WTC11 (cell line): ENCODE results near the gene KLC1. TPM values are rescaled to one million over a fixed set of nuclear protein-coding genes. Genes with fewer than 3 reads are reported as not detected.
A peak's percentile ranks its signal among the peaks of the same experiment; 100 is the strongest.

Experiments used
- ELF4 ChIP-seq: sonication (generic); formaldehyde crosslinking; IDR thresholded peaks from 2 replicates; pipeline ENCODE4 v1.8.1; 2022; ENCODE audit warnings: low read depth, mild to moderate bottlenecking, moderate library complexity, missing genetic modification reagents
- FOXK1 ChIP-seq: sonication (generic); formaldehyde crosslinking; IDR thresholded peaks from 2 replicates; pipeline ENCODE4 v1.8.0; 2022; ENCODE audit warnings: mild to moderate bottlenecking, moderate library complexity, missing genetic modification reagents
- JAZF1 ChIP-seq: fragments of 250-450 bp; sonication (Bioruptor Pico); IDR thresholded peaks from 2 replicates; pipeline ENCODE4 v1.9.0; 2021; ENCODE audit warnings: moderate library complexity, mild to moderate bottlenecking, inconsistent platforms
- MXD4 ChIP-seq: fragments of 250-450 bp; sonication (Bioruptor Pico); IDR thresholded peaks from 2 replicates; pipeline ENCODE4 v1.8.0; 2021; ENCODE audit warnings: mild to moderate bottlenecking, moderate library complexity, borderline replicate concordance
- NR2C2 ChIP-seq: sonication (generic); formaldehyde crosslinking; IDR thresholded peaks from 2 replicates; pipeline ENCODE4 v1.8.0; 2022; ENCODE audit warnings: mild to moderate bottlenecking, missing genetic modification reagents
- SP1 ChIP-seq: sonication (generic); formaldehyde crosslinking; conservative IDR thresholded peaks from 2 replicates; pipeline ENCODE4 v1.8.1; 2022; ENCODE audit warnings: missing genetic modification reagents
- TP53 ChIP-seq: sonication (generic); formaldehyde crosslinking; IDR thresholded peaks from 2 replicates; pipeline ENCODE4 v1.8.1; 2023; ENCODE audit warnings: mild to moderate bottlenecking, missing genetic modification reagents
- ZNF138 ChIP-seq: sonication (generic); formaldehyde crosslinking; conservative IDR thresholded peaks from 2 replicates; pipeline ENCODE4 v1.8.1; 2022; ENCODE audit warnings: mild to moderate bottlenecking, moderate library complexity, missing genetic modification reagents
- ZNF219 ChIP-seq: sonication (generic); formaldehyde crosslinking; IDR thresholded peaks from 2 replicates; pipeline ENCODE4 v1.8.0; 2023; ENCODE audit warnings: missing genetic modification reagents, mild to moderate bottlenecking, borderline replicate concordance
- ZNF317 ChIP-seq: sonication (generic); formaldehyde crosslinking; IDR thresholded peaks from 2 replicates; pipeline ENCODE4 v1.8.1; 2023; ENCODE audit warnings: low read depth, mild to moderate bottlenecking, moderate library complexity, missing genetic modification reagents, borderline replicate concordance
- ZNF423 ChIP-seq: fragments of 250-450 bp; sonication (Bioruptor Pico); IDR thresholded peaks from 2 replicates; pipeline ENCODE4 v2.1.2; 2022; ENCODE audit warnings: mild to moderate bottlenecking, moderate library complexity
- total RNA-seq: library from RNA; stranded (reverse); gene quantifications from 3 replicates; pipeline ENCODE4 v1.2.3, GENCODE V29; 2021
- TF ChIP-seq, protein P1 (sequence below): sonication (generic); formaldehyde crosslinking; IDR thresholded peaks from 2 replicates; pipeline ENCODE4 v1.8.1; 2022; ENCODE audit warnings: low read depth, mild to moderate bottlenecking, moderate library complexity, missing genetic modification reagents, borderline replicate concordance
- TF ChIP-seq, protein P2 (sequence below): sonication (generic); formaldehyde crosslinking; IDR thresholded peaks from 2 replicates; pipeline ENCODE4 v1.8.1; 2023; ENCODE audit warnings: mild to moderate bottlenecking, missing genetic modification reagents, moderate library complexity
- TF ChIP-seq, protein P3 (sequence below): sonication (generic); formaldehyde crosslinking; IDR thresholded peaks from 2 replicates; pipeline ENCODE4 v1.8.1; 2023; ENCODE audit warnings: mild to moderate bottlenecking, moderate library complexity, missing genetic modification reagents
- TF ChIP-seq, protein P4 (sequence below): sonication (generic); formaldehyde crosslinking; IDR thresholded peaks from 2 replicates; pipeline ENCODE4 v1.8.0; 2022; ENCODE audit warnings: missing genetic modification reagents
- TF ChIP-seq, protein P5 (sequence below): fragments of 250-450 bp; sonication (Bioruptor Pico); conservative IDR thresholded peaks from 2 replicates; pipeline ENCODE4 v1.9.0; 2021; ENCODE audit warnings: mild to moderate bottlenecking
- TF ChIP-seq, protein P6 (sequence below): sonication (generic); formaldehyde crosslinking; IDR thresholded peaks from 2 replicates; pipeline ENCODE4 v1.8.0; 2023; ENCODE audit warnings: mild to moderate bottlenecking, missing genetic modification reagents
- TF ChIP-seq, protein P7 (sequence below): sonication (generic); formaldehyde crosslinking; IDR thresholded peaks from 2 replicates; pipeline ENCODE4 v1.8.1; 2023; ENCODE audit warnings: mild to moderate bottlenecking, missing genetic modification reagents
- TF ChIP-seq, protein P8 (sequence below): fragments of 200-600 bp; IDR thresholded peaks from 2 replicates; pipeline ENCODE4 v1.8.0; 2022; ENCODE audit warnings: antibody characterized with exemption
- TF ChIP-seq, protein P9 (sequence below): fragments of 250-450 bp; sonication (Bioruptor Pico); IDR thresholded peaks from 2 replicates; pipeline ENCODE4 v1.9.0; 2021; ENCODE audit warnings: mild to moderate bottlenecking

The KLC1 gene
- total RNA-seq, 1 experiment from 2014 or later: 171 TPM

DNA sequence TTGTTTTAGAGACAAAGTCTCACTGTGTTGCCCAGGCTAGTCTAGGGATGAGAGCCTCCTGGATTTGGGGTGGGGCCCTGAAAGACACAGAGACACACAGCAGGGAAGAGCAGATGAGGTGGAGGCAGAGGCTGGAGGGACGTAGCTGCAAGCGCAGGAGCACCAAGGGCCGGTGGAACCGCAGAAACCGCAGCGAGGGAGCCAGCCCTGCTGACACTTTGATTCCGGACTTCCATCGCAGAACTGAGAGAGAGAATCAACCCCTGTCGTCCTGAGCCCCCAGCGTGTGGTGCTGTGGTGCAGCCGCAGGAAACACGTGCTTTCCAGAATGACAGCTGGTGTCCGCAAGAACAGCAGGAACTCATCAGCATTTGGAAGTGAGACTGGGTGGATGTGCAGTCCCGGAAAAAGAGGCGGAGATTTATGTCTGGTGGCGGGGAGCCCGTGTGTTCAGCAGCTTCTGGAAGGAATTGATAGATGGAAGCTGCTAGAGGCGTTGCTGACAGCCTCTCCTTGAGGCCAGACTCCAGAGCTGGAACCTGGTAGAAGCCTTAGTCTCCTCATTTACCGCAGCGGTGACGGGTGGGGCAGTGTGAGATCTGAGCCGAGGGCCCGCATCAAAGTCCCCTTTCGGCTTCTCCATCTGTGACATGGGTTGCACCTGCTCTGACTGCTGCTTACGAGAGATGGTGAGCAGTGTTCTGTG is 21.9 kb upstream of the KLC1 start (continued):
- TF ChIP-seq, protein P1, sequence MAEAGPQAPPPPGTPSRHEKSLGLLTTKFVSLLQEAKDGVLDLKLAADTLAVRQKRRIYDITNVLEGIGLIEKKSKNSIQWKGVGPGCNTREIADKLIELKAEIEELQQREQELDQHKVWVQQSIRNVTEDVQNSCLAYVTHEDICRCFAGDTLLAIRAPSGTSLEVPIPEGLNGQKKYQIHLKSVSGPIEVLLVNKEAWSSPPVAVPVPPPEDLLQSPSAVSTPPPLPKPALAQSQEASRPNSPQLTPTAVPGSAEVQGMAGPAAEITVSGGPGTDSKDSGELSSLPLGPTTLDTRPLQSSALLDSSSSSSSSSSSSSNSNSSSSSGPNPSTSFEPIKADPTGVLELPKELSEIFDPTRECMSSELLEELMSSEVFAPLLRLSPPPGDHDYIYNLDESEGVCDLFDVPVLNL (CRISPR knock-in tag): no peak
- TF ChIP-seq JAZF1 (CRISPR knock-in tag) (no peak), ZNF138 (CRISPR knock-in tag) (no peak), MXD4 (no peak), TP53 (CRISPR knock-in tag) (no peak), NR2C2 (CRISPR knock-in tag) (no peak), ZNF423 (CRISPR knock-in tag) (no peak), FOXK1 (CRISPR knock-in tag) (peak; percentile 67; the same call in 1 of the 2 replicates), ZNF317 (0 out of 2 replicates have a peak, but pooled peaks have one; percentile 37), SP1 (CRISPR knock-in tag) (no peak), ZNF219 (CRISPR knock-in tag) (no peak), ELF4 (CRISPR knock-in tag) (no peak)
- TF ChIP-seq, protein P2, sequence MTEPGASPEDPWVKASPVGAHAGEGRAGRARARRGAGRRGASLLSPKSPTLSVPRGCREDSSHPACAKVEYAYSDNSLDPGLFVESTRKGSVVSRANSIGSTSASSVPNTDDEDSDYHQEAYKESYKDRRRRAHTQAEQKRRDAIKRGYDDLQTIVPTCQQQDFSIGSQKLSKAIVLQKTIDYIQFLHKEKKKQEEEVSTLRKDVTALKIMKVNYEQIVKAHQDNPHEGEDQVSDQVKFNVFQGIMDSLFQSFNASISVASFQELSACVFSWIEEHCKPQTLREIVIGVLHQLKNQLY (CRISPR knock-in tag): no peak
- TF ChIP-seq, protein P3, sequence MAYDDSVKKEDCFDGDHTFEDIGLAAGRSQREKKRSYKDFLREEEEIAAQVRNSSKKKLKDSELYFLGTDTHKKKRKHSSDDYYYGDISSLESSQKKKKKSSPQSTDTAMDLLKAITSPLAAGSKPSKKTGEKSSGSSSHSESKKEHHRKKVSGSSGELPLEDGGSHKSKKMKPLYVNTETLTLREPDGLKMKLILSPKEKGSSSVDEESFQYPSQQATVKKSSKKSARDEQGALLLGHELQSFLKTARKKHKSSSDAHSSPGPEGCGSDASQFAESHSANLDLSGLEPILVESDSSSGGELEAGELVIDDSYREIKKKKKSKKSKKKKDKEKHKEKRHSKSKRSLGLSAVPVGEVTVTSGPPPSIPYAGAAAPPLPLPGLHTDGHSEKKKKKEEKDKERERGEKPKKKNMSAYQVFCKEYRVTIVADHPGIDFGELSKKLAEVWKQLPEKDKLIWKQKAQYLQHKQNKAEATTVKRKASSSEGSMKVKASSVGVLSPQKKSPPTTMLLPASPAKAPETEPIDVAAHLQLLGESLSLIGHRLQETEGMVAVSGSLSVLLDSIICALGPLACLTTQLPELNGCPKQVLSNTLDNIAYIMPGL (CRISPR knock-in tag): no peak
- TF ChIP-seq, protein P4, sequence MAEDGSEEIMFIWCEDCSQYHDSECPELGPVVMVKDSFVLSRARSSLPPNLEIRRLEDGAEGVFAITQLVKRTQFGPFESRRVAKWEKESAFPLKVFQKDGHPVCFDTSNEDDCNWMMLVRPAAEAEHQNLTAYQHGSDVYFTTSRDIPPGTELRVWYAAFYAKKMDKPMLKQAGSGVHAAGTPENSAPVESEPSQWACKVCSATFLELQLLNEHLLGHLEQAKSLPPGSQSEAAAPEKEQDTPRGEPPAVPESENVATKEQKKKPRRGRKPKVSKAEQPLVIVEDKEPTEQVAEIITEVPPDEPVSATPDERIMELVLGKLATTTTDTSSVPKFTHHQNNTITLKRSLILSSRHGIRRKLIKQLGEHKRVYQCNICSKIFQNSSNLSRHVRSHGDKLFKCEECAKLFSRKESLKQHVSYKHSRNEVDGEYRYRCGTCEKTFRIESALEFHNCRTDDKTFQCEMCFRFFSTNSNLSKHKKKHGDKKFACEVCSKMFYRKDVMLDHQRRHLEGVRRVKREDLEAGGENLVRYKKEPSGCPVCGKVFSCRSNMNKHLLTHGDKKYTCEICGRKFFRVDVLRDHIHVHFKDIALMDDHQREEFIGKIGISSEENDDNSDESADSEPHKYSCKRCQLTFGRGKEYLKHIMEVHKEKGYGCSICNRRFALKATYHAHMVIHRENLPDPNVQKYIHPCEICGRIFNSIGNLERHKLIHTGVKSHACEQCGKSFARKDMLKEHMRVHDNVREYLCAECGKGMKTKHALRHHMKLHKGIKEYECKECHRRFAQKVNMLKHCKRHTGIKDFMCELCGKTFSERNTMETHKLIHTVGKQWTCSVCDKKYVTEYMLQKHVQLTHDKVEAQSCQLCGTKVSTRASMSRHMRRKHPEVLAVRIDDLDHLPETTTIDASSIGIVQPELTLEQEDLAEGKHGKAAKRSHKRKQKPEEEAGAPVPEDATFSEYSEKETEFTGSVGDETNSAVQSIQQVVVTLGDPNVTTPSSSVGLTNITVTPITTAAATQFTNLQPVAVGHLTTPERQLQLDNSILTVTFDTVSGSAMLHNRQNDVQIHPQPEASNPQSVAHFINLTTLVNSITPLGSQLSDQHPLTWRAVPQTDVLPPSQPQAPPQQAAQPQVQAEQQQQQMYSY (CRISPR knock-in tag): 0 out of 2 replicates have a peak, but pooled peaks have one; percentile 19
- TF ChIP-seq, protein P5, sequence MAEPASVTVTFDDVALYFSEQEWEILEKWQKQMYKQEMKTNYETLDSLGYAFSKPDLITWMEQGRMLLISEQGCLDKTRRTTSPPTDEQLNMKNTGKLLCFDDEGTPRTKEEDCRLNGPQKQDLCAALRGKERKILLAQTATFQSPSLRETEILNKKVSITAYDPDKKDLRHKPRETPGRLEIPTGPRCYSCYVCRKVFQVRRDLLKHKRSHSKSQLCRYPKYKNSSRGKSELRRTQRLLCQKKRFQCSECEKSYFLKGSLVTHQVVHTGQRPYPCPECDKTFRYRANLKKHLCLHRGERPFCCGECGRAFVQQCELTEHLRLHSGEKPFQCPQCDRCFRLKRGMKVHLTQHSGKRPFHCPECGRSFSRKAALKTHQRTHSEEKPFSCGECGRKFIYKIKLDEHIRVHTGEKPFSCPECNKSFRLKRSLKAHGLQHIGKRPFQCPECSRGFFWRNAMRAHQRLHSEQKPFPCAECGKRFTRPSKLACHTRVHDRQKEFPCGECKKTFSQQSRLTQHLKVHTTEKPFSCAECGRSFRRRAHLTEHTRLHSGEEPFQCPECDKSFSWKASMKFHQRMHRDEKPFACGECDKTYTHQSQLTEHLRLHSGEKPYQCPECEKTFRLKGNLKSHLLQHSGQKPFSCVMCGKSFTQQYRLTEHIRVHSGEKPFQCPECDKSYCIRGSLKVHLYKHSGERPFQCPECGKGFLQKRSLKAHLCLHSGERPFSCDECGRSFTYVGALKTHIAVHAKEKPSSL: no peak
- TF ChIP-seq, protein P6, sequence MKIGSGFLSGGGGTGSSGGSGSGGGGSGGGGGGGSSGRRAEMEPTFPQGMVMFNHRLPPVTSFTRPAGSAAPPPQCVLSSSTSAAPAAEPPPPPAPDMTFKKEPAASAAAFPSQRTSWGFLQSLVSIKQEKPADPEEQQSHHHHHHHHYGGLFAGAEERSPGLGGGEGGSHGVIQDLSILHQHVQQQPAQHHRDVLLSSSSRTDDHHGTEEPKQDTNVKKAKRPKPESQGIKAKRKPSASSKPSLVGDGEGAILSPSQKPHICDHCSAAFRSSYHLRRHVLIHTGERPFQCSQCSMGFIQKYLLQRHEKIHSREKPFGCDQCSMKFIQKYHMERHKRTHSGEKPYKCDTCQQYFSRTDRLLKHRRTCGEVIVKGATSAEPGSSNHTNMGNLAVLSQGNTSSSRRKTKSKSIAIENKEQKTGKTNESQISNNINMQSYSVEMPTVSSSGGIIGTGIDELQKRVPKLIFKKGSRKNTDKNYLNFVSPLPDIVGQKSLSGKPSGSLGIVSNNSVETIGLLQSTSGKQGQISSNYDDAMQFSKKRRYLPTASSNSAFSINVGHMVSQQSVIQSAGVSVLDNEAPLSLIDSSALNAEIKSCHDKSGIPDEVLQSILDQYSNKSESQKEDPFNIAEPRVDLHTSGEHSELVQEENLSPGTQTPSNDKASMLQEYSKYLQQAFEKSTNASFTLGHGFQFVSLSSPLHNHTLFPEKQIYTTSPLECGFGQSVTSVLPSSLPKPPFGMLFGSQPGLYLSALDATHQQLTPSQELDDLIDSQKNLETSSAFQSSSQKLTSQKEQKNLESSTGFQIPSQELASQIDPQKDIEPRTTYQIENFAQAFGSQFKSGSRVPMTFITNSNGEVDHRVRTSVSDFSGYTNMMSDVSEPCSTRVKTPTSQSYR: 0 out of 2 replicates have a peak, but pooled peaks have one; percentile 39
- TF ChIP-seq, protein P7, sequence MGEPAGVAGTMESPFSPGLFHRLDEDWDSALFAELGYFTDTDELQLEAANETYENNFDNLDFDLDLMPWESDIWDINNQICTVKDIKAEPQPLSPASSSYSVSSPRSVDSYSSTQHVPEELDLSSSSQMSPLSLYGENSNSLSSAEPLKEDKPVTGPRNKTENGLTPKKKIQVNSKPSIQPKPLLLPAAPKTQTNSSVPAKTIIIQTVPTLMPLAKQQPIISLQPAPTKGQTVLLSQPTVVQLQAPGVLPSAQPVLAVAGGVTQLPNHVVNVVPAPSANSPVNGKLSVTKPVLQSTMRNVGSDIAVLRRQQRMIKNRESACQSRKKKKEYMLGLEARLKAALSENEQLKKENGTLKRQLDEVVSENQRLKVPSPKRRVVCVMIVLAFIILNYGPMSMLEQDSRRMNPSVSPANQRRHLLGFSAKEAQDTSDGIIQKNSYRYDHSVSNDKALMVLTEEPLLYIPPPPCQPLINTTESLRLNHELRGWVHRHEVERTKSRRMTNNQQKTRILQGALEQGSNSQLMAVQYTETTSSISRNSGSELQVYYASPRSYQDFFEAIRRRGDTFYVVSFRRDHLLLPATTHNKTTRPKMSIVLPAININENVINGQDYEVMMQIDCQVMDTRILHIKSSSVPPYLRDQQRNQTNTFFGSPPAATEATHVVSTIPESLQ: no peak
- TF ChIP-seq, protein P8, sequence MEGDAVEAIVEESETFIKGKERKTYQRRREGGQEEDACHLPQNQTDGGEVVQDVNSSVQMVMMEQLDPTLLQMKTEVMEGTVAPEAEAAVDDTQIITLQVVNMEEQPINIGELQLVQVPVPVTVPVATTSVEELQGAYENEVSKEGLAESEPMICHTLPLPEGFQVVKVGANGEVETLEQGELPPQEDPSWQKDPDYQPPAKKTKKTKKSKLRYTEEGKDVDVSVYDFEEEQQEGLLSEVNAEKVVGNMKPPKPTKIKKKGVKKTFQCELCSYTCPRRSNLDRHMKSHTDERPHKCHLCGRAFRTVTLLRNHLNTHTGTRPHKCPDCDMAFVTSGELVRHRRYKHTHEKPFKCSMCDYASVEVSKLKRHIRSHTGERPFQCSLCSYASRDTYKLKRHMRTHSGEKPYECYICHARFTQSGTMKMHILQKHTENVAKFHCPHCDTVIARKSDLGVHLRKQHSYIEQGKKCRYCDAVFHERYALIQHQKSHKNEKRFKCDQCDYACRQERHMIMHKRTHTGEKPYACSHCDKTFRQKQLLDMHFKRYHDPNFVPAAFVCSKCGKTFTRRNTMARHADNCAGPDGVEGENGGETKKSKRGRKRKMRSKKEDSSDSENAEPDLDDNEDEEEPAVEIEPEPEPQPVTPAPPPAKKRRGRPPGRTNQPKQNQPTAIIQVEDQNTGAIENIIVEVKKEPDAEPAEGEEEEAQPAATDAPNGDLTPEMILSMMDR: no peak
- TF ChIP-seq, protein P9, sequence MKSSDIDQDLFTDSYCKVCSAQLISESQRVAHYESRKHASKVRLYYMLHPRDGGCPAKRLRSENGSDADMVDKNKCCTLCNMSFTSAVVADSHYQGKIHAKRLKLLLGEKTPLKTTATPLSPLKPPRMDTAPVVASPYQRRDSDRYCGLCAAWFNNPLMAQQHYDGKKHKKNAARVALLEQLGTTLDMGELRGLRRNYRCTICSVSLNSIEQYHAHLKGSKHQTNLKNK (CRISPR knock-in tag): no peak
